Panc1 (cell line): ENCODE results near the gene TSHR.
"Not testable (repeated sequence)": the region's sequence is repeated elsewhere in the genome, so short reads cannot be mapped to it uniquely, and the experiment has no call there.

Source experiments
- POLR2AphosphoS5 ChIP-seq: IDR thresholded peaks from 2 replicates; pipeline ENCODE4 v1.6.1; 2012; ENCODE audit warnings: mild to moderate bottlenecking, low read depth, low read length, moderate library complexity
- SIN3A ChIP-seq: IDR thresholded peaks from 2 replicates; pipeline ENCODE4 v1.6.1; 2012; ENCODE audit warnings: low read depth, mild to moderate bottlenecking, low read length, moderate library complexity, borderline replicate concordance; ENCODE audit not compliant: insufficient read depth
- TCF7L2 ChIP-seq: IDR thresholded peaks from 2 replicates; pipeline ENCODE4 v1.6.1; 2011; ENCODE audit warnings: mild to moderate bottlenecking, low read depth, low read length, inconsistent platforms
- TF ChIP-seq, protein P1 (sequence below), 2 experiments: IDR thresholded peaks; 2 replicates each; pipeline ENCODE4 v1.6.1; 2011 to 2012; ENCODE audit warnings: low read depth in 2 of 2, control low read depth in 1 of 2, low read length in 1 of 2, mild to moderate bottlenecking in 1 of 2, moderate library complexity in 1 of 2; ENCODE audit not compliant: insufficient read depth in 1 of 2
- TF ChIP-seq, protein P2 (sequence below): fragments of 450-650 bp; IDR thresholded peaks from 2 replicates; pipeline ENCODE4 v1.5.1; 2017; ENCODE audit warnings: mild to moderate bottlenecking

DNA sequence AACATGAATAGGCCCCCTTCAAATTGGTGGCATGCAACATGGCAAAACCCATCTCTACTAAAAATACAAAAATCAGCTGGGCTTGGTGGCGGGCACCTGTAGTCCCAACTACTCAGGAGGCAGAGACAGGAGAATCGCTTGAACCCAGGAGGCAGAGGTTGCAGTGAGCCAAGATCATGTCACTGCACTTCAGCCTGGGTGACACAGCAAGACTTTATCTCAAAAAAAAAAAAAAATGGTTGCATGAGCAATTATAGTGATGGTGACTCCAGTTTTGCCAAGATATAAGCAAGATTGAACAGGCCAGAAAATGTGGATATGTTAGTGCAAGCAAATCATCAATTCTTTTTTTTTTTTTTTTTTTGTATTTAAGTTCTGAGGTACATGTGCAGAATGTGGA lies 63.7 kb downstream of the TSHR start:
- TF ChIP-seq, protein P1, sequence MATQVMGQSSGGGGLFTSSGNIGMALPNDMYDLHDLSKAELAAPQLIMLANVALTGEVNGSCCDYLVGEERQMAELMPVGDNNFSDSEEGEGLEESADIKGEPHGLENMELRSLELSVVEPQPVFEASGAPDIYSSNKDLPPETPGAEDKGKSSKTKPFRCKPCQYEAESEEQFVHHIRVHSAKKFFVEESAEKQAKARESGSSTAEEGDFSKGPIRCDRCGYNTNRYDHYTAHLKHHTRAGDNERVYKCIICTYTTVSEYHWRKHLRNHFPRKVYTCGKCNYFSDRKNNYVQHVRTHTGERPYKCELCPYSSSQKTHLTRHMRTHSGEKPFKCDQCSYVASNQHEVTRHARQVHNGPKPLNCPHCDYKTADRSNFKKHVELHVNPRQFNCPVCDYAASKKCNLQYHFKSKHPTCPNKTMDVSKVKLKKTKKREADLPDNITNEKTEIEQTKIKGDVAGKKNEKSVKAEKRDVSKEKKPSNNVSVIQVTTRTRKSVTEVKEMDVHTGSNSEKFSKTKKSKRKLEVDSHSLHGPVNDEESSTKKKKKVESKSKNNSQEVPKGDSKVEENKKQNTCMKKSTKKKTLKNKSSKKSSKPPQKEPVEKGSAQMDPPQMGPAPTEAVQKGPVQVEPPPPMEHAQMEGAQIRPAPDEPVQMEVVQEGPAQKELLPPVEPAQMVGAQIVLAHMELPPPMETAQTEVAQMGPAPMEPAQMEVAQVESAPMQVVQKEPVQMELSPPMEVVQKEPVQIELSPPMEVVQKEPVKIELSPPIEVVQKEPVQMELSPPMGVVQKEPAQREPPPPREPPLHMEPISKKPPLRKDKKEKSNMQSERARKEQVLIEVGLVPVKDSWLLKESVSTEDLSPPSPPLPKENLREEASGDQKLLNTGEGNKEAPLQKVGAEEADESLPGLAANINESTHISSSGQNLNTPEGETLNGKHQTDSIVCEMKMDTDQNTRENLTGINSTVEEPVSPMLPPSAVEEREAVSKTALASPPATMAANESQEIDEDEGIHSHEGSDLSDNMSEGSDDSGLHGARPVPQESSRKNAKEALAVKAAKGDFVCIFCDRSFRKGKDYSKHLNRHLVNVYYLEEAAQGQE (IDR thresholded peaks at IDR 0.05; ENCODE audit: insufficient read depth in 1 of 2, low read depth in 2 of 2, low read length in 1 of 2), result not testable (repeated sequence)
- TF ChIP-seq, protein P2, sequence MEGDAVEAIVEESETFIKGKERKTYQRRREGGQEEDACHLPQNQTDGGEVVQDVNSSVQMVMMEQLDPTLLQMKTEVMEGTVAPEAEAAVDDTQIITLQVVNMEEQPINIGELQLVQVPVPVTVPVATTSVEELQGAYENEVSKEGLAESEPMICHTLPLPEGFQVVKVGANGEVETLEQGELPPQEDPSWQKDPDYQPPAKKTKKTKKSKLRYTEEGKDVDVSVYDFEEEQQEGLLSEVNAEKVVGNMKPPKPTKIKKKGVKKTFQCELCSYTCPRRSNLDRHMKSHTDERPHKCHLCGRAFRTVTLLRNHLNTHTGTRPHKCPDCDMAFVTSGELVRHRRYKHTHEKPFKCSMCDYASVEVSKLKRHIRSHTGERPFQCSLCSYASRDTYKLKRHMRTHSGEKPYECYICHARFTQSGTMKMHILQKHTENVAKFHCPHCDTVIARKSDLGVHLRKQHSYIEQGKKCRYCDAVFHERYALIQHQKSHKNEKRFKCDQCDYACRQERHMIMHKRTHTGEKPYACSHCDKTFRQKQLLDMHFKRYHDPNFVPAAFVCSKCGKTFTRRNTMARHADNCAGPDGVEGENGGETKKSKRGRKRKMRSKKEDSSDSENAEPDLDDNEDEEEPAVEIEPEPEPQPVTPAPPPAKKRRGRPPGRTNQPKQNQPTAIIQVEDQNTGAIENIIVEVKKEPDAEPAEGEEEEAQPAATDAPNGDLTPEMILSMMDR, result not testable (repeated sequence)
- not testable (repeated sequence) for TF ChIP-seq POLR2AphosphoS5, TCF7L2, SIN3A
